ENCODE results near the gene SORCS3. TPM values are rescaled to one million over a fixed set of nuclear protein-coding genes. Genes with fewer than 3 reads are reported as not detected.

The SORCS3 gene
- total RNA-seq, 1 donor from 2014 or later = 1.00 TPM

- H3K9me3 Mint-ChIP-seq (ENCODE audit: unreplicated experiment) = peaks cover 15% of the 10 kb centered on the region
- no peaks in the 10 kb centered on the region for H3K36me3 ChIP-seq (ENCODE audit: insufficient read depth, low read length)
- H3K27me3 Mint-ChIP-seq (ENCODE audit: low read depth, unreplicated experiment) = peaks cover 44% of the 10 kb centered on the region
- no peak overlapping the region for H3K27ac ChIP-seq (ENCODE audit: low read depth, low read length)
- no peaks in the 10 kb centered on the region for H4K20me1 ChIP-seq (ENCODE audit: insufficient read depth, low read length)
- H3K79me2 ChIP-seq (ENCODE audit: insufficient read depth, low read length) = no peaks in the 10 kb centered on the region
- DNase-seq (ENCODE audit: low read depth) (no peak), FAIRE-seq (no peak)
- no peak overlapping the region for H3K27ac Mint-ChIP-seq (ENCODE audit: unreplicated experiment)
- no peaks in the 10 kb centered on the region for H3K4me1 Mint-ChIP-seq (ENCODE audit: low read depth, unreplicated experiment)
- no peaks in the 10 kb centered on the region for H3K36me3 Mint-ChIP-seq (ENCODE audit: low read depth, unreplicated experiment)
- H3K4me1 ChIP-seq (ENCODE audit: insufficient read depth, low read length) = no peaks in the 10 kb centered on the region
- H3K27me3 ChIP-seq (ENCODE audit: insufficient read depth, low read length) = no peaks in the 10 kb centered on the region
- H3K9me3 ChIP-seq (ENCODE audit: insufficient read depth, low read depth, low read length) = peaks cover 3% of the 10 kb centered on the region
- H3K4me3 ChIP-seq (ENCODE audit: insufficient read depth, low read depth, low read length) = no peak overlapping the region
- H3K4me2 ChIP-seq (ENCODE audit: low read length) = no peak overlapping the region
- no peak overlapping the region for H2AFZ ChIP-seq (ENCODE audit: low read depth, low read length)
- H3K9ac ChIP-seq (ENCODE audit: low read length) = no peak overlapping the region
- no peak overlapping the region for H3K4me3 Mint-ChIP-seq (ENCODE audit: unreplicated experiment)
- TF ChIP-seq CTCF (IDR thresholded peaks at IDR 0.05; ENCODE audit: insufficient read depth, low read depth, low read length) (no peak), EZH2 (IDR thresholded peaks at IDR 0.05; ENCODE audit: insufficient read depth, low read length) (no peak)
These were observed 190.2 kb downstream of the SORCS3 start for GRCh38 chr10:104831272-104831671.

- Histone ChIP-seq H3K27me3 (ENCODE audit: insufficient read depth, low read length) (no peaks in the 10 kb centered on the region), H4K20me1 (ENCODE audit: insufficient read depth, low read length) (no peaks in the 10 kb centered on the region), H3K36me3 (ENCODE audit: insufficient read depth, low read length) (no peaks in the 10 kb centered on the region), H2AFZ (ENCODE audit: low read depth, low read length) (no peak overlapping the region), H3K4me1 (ENCODE audit: insufficient read depth, low read length) (no peaks in the 10 kb centered on the region), H3K9me3 (ENCODE audit: insufficient read depth, low read depth, low read length) (no peaks in the 10 kb centered on the region), H3K9ac (ENCODE audit: low read length) (no peak overlapping the region), H3K27ac (ENCODE audit: low read depth, low read length) (no peak overlapping the region), H3K4me2 (ENCODE audit: low read length) (no peak overlapping the region), H3K79me2 (ENCODE audit: insufficient read depth, low read length) (no peaks in the 10 kb centered on the region), H3K4me3 (ENCODE audit: insufficient read depth, low read depth, low read length) (no peak overlapping the region)
- H3K27me3 Mint-ChIP-seq (ENCODE audit: low read depth, unreplicated experiment) = peaks cover 42% of the 10 kb centered on the region
- H3K9me3 Mint-ChIP-seq (ENCODE audit: unreplicated experiment) = no peaks in the 10 kb centered on the region
- TF ChIP-seq EZH2 (IDR thresholded peaks at IDR 0.05; ENCODE audit: insufficient read depth, low read length) = no peak
- TF ChIP-seq CTCF (IDR thresholded peaks at IDR 0.05; ENCODE audit: insufficient read depth, low read depth, low read length) = no peak
- H3K36me3 Mint-ChIP-seq (ENCODE audit: low read depth, unreplicated experiment) = no peaks in the 10 kb centered on the region
- H3K27ac Mint-ChIP-seq (ENCODE audit: unreplicated experiment) = no peak overlapping the region
- DNase-seq (ENCODE audit: low read depth) = no peak
- no peak overlapping the region for H3K4me3 Mint-ChIP-seq (ENCODE audit: unreplicated experiment)
- no peaks in the 10 kb centered on the region for H3K4me1 Mint-ChIP-seq (ENCODE audit: low read depth, unreplicated experiment)
- FAIRE-seq = no peak
These were observed 193.5 kb downstream of the SORCS3 start for GRCh38 chr10:104834580-104834979.

GRCh38 chr10:104835422-104835821 lies 194.3 kb downstream of the SORCS3 start:
- Histone ChIP-seq H3K4me3 (ENCODE audit: insufficient read depth, low read depth, low read length) (no peak overlapping the region), H3K4me2 (ENCODE audit: low read length) (no peak overlapping the region), H3K27ac (ENCODE audit: low read depth, low read length) (no peak overlapping the region), H3K79me2 (ENCODE audit: insufficient read depth, low read length) (no peaks in the 10 kb centered on the region), H3K9me3 (ENCODE audit: insufficient read depth, low read depth, low read length) (no peaks in the 10 kb centered on the region), H3K4me1 (ENCODE audit: insufficient read depth, low read length) (no peaks in the 10 kb centered on the region), H2AFZ (ENCODE audit: low read depth, low read length) (no peak overlapping the region), H3K36me3 (ENCODE audit: insufficient read depth, low read length) (no peaks in the 10 kb centered on the region), H4K20me1 (ENCODE audit: insufficient read depth, low read length) (no peaks in the 10 kb centered on the region), H3K9ac (ENCODE audit: low read length) (no peak overlapping the region), H3K27me3 (ENCODE audit: insufficient read depth, low read length) (no peaks in the 10 kb centered on the region)
- TF ChIP-seq EZH2 (IDR thresholded peaks at IDR 0.05; ENCODE audit: insufficient read depth, low read length) (no peak), CTCF (IDR thresholded peaks at IDR 0.05; ENCODE audit: insufficient read depth, low read depth, low read length) (no peak)
- DNase-seq (ENCODE audit: low read depth) (no peak), FAIRE-seq (no peak)
- Mint-ChIP-seq H3K4me1 (ENCODE audit: low read depth, unreplicated experiment) (no peaks in the 10 kb centered on the region), H3K4me3 (ENCODE audit: unreplicated experiment) (no peak overlapping the region), H3K9me3 (ENCODE audit: unreplicated experiment) (no peaks in the 10 kb centered on the region), H3K36me3 (ENCODE audit: low read depth, unreplicated experiment) (no peaks in the 10 kb centered on the region), H3K27me3 (ENCODE audit: low read depth, unreplicated experiment) (peaks cover 46% of the 10 kb centered on the region), H3K27ac (ENCODE audit: unreplicated experiment) (no peak overlapping the region)
